GM23338 (cell line): ENCODE results near the gene RNGTT. TPM values are rescaled to one million over a fixed set of nuclear protein-coding genes. Genes with fewer than 3 reads are reported as not detected.

Experiments used
- ATAC-seq: fragments of 200-7000 bp; cut with Tn5 transposase; 3 replicates; pipeline ENCODE4 v1.9.1; 2020
- DNase-seq: peaks from one replicate; pipeline ENCODE4 v3.0.0-alpha.2; 2015; ENCODE audit warnings: low spot score
- H2AFZ ChIP-seq: fragments of 200-600 bp; sonication (generic); 2 replicates; pipeline ENCODE4 v1.8.0; 2016; ENCODE audit warnings: antibody characterized with exemption, mild to moderate bottlenecking, moderate library complexity
- H3F3A ChIP-seq: fragments of 200-600 bp; sonication (generic); replicated peaks from 2 replicates; pipeline ENCODE4 v1.8.0; 2017; ENCODE audit warnings: antibody characterized with exemption, mixed run types, low read depth
- H3K27ac ChIP-seq: fragments of 200-600 bp; sonication (generic); 2 replicates; pipeline ENCODE4 v1.6.1; 2016; ENCODE audit warnings: low read depth
- H3K27me3 ChIP-seq: fragments of 200-600 bp; sonication (generic); 2 replicates; pipeline ENCODE4 v1.8.0; 2016; ENCODE audit warnings: mild to moderate bottlenecking, mixed run types, moderate library complexity; ENCODE audit not compliant: insufficient read depth
- H3K36me3 ChIP-seq: fragments of 200-600 bp; sonication (generic); 2 replicates; pipeline ENCODE4 v1.8.0; 2016; ENCODE audit warnings: mild to moderate bottlenecking; ENCODE audit not compliant: insufficient read depth
- H3K4me1 ChIP-seq: fragments of 200-600 bp; sonication (generic); 2 replicates; pipeline ENCODE4 v1.8.0; 2016; ENCODE audit warnings: mild to moderate bottlenecking, moderate library complexity; ENCODE audit not compliant: insufficient read depth
- H3K4me2 ChIP-seq: fragments of 200-600 bp; sonication (generic); 2 replicates; pipeline ENCODE4 v1.7.1; 2017; ENCODE audit warnings: mixed run types
- H3K4me3 ChIP-seq: fragments of 200-600 bp; sonication (generic); 2 replicates; pipeline ENCODE4 v1.6.1; 2016; ENCODE audit warnings: mixed run types
- H3K79me2 ChIP-seq: fragments of 200-600 bp; sonication (generic); replicated peaks from 2 replicates; pipeline ENCODE4 v1.8.0; 2017; ENCODE audit warnings: mild to moderate bottlenecking; ENCODE audit not compliant: insufficient read depth
- H3K9me2 ChIP-seq: fragments of 200-600 bp; sonication (generic); 2 replicates; pipeline ENCODE4 v1.8.0; 2017; ENCODE audit not compliant: insufficient read depth
- H4K20me1 ChIP-seq: fragments of 200-600 bp; sonication (generic); replicated peaks from 2 replicates; pipeline ENCODE4 v1.8.0; 2017; ENCODE audit warnings: mild to moderate bottlenecking; ENCODE audit not compliant: insufficient read depth
- H3K27ac Mint-ChIP-seq: 2 replicates; pipeline ENCODE4 v1.8.0; 2020; ENCODE audit warnings: inconsistent platforms, mild to moderate bottlenecking, moderate library complexity, mixed read lengths
- H3K27me3 Mint-ChIP-seq: 3 replicates; pipeline ENCODE4 v1.8.0; 2022; ENCODE audit warnings: low read depth, mild to moderate bottlenecking, moderate library complexity, mixed read lengths, inconsistent platforms; ENCODE audit not compliant: insufficient read depth, poor library complexity
- H3K36me3 Mint-ChIP-seq: 3 replicates; pipeline ENCODE4 v1.8.0; 2021; ENCODE audit warnings: low read depth, mild to moderate bottlenecking, inconsistent platforms, moderate library complexity, mixed read lengths
- H3K4me1 Mint-ChIP-seq: 3 replicates; pipeline ENCODE4 v1.8.0; 2020; ENCODE audit warnings: mild to moderate bottlenecking, inconsistent platforms, mixed read lengths
- H3K4me3 Mint-ChIP-seq: 3 replicates; pipeline ENCODE4 v1.8.0; 2021; ENCODE audit warnings: moderate library complexity, mild to moderate bottlenecking, inconsistent platforms, mixed read lengths
- H3K9me3 Mint-ChIP-seq: 3 replicates; pipeline ENCODE4 v1.8.0; 2020; ENCODE audit warnings: moderate library complexity, mild to moderate bottlenecking, inconsistent platforms, mixed read lengths
- EZH2 ChIP-seq: fragments of 200-600 bp; sonication (generic); IDR thresholded peaks from one replicate; pipeline ENCODE4 v1.8.0; 2017; ENCODE audit warnings: antibody characterized with exemption, mild to moderate bottlenecking, low read depth; ENCODE audit not compliant: unreplicated experiment
- ZNF114 ChIP-seq: fragments of 250-450 bp; sonication (Bioruptor Pico); IDR thresholded peaks from 2 replicates; pipeline ENCODE4 v1.5.0; 2020; ENCODE audit warnings: mild to moderate bottlenecking, moderate library complexity
- polyA plus RNA-seq: library from polyadenylated mRNA; unstranded; fragments of >200 nt; fragmentation: Nextera tagmentation; extraction: Ambion mirVana; gene quantifications from 2 replicates; pipeline ENCODE4 v1.2.1, GENCODE V29; 2016
- total RNA-seq: library from RNA; depleted of rRNA; stranded (reverse); fragments of >200 nt; shearing (Covaris generic); gene quantifications from 2 replicates; pipeline ENCODE4 v1.2.3, GENCODE V29; 2014
- TF ChIP-seq, protein P1 (sequence below), 2 experiments: fragments of 200-600 bp in 1 of 2; sonication (generic) in 1 of 2; conservative IDR thresholded peaks; 2 replicates each; pipeline versions ENCODE4 v1.5.1 to v1.6.1; 2016 to 2017; ENCODE audit warnings: antibody characterized with exemption in 2 of 2, low read depth in 2 of 2, mild to moderate bottlenecking in 2 of 2, moderate library complexity in 1 of 2
- TF ChIP-seq, protein P2 (sequence below): fragments of 250-450 bp; sonication (Bioruptor Pico); IDR thresholded peaks from 2 replicates; pipeline ENCODE4 v1.5.0; 2020; ENCODE audit warnings: mild to moderate bottlenecking, moderate library complexity

RNGTT gene
- total and polyA plus RNA-seq, 2 experiments from 2014 or later = 11.2 to 29.2 TPM

DNA sequence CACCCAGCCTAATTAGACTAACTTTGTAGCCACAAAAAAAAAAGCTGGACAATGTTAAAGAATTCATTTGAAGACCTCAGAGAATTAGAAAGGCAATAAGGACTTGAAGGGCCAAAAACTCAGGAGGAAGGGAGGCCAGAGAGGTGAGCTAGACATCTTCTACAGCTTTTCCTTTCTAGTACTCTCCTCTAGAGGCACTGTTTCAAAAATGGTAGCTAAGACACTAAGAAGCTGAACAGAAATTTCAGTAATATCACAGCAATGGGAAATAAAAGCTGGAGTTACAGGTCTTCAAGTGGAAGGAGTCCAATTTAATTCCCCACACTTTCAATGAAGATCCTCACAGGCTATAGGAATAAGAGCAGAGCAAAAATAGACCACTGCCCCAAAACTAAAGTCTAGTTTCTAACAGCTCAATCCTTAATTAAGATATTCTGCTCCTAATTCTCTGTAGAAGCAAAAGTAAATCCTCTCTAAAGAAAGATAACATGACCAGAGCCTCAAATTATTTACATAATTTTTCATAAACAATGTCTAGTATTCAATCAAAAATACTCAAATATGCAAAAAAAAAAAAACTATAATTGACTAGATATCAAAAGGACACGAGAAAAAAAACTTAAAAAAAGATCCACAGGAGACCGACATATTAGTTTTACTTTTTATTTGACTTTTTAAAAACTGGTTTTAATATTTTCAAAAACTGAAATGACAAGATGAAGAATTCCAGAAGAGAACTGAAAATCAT lies 63.7 kb downstream of the RNGTT start:
- Mint-ChIP-seq H3K27me3 (peaks cover 4% of the 10 kb centered on the region), H3K27ac (no peak overlapping the region), H3K4me1 (peaks cover 2% of the 10 kb centered on the region; the same call in 1 of the 3 replicates), H3K4me3 (no peak overlapping the region), H3K9me3 (no peaks in the 10 kb centered on the region), H3K36me3 (peaks cover 10% of the 10 kb centered on the region; the same call in 2 of the 3 replicates)
- no peaks in the 10 kb centered on the region for H3F3A ChIP-seq
- no peak overlapping the region for H3K27ac ChIP-seq
- H2AFZ ChIP-seq = no peak overlapping the region
- H3K36me3 ChIP-seq = no peaks in the 10 kb centered on the region
- no peaks in the 10 kb centered on the region for H3K27me3 ChIP-seq
- no peaks in the 10 kb centered on the region for H3K9me2 ChIP-seq
- ATAC-seq (peak; percentile 43; the same call in 2 of the 3 replicates), DNase-seq (peak; percentile 62)
- H3K4me3 ChIP-seq = no peak overlapping the region
- H3K4me1 ChIP-seq = peaks cover 19% of the 10 kb centered on the region; the same call in 1 of the 2 replicates
- no peaks in the 10 kb centered on the region for H4K20me1 ChIP-seq
- TF ChIP-seq EZH2 (no peak), ZNF114 (CRISPR knock-in tag) (no peak)
- TF ChIP-seq, protein P1, sequence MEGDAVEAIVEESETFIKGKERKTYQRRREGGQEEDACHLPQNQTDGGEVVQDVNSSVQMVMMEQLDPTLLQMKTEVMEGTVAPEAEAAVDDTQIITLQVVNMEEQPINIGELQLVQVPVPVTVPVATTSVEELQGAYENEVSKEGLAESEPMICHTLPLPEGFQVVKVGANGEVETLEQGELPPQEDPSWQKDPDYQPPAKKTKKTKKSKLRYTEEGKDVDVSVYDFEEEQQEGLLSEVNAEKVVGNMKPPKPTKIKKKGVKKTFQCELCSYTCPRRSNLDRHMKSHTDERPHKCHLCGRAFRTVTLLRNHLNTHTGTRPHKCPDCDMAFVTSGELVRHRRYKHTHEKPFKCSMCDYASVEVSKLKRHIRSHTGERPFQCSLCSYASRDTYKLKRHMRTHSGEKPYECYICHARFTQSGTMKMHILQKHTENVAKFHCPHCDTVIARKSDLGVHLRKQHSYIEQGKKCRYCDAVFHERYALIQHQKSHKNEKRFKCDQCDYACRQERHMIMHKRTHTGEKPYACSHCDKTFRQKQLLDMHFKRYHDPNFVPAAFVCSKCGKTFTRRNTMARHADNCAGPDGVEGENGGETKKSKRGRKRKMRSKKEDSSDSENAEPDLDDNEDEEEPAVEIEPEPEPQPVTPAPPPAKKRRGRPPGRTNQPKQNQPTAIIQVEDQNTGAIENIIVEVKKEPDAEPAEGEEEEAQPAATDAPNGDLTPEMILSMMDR (conservative IDR thresholded peaks at IDR 0.05; ENCODE audit: low read depth in 2 of 2) = peak; percentile 34 to 63; a peak in 3 of 4 replicates
- TF ChIP-seq, protein P2, sequence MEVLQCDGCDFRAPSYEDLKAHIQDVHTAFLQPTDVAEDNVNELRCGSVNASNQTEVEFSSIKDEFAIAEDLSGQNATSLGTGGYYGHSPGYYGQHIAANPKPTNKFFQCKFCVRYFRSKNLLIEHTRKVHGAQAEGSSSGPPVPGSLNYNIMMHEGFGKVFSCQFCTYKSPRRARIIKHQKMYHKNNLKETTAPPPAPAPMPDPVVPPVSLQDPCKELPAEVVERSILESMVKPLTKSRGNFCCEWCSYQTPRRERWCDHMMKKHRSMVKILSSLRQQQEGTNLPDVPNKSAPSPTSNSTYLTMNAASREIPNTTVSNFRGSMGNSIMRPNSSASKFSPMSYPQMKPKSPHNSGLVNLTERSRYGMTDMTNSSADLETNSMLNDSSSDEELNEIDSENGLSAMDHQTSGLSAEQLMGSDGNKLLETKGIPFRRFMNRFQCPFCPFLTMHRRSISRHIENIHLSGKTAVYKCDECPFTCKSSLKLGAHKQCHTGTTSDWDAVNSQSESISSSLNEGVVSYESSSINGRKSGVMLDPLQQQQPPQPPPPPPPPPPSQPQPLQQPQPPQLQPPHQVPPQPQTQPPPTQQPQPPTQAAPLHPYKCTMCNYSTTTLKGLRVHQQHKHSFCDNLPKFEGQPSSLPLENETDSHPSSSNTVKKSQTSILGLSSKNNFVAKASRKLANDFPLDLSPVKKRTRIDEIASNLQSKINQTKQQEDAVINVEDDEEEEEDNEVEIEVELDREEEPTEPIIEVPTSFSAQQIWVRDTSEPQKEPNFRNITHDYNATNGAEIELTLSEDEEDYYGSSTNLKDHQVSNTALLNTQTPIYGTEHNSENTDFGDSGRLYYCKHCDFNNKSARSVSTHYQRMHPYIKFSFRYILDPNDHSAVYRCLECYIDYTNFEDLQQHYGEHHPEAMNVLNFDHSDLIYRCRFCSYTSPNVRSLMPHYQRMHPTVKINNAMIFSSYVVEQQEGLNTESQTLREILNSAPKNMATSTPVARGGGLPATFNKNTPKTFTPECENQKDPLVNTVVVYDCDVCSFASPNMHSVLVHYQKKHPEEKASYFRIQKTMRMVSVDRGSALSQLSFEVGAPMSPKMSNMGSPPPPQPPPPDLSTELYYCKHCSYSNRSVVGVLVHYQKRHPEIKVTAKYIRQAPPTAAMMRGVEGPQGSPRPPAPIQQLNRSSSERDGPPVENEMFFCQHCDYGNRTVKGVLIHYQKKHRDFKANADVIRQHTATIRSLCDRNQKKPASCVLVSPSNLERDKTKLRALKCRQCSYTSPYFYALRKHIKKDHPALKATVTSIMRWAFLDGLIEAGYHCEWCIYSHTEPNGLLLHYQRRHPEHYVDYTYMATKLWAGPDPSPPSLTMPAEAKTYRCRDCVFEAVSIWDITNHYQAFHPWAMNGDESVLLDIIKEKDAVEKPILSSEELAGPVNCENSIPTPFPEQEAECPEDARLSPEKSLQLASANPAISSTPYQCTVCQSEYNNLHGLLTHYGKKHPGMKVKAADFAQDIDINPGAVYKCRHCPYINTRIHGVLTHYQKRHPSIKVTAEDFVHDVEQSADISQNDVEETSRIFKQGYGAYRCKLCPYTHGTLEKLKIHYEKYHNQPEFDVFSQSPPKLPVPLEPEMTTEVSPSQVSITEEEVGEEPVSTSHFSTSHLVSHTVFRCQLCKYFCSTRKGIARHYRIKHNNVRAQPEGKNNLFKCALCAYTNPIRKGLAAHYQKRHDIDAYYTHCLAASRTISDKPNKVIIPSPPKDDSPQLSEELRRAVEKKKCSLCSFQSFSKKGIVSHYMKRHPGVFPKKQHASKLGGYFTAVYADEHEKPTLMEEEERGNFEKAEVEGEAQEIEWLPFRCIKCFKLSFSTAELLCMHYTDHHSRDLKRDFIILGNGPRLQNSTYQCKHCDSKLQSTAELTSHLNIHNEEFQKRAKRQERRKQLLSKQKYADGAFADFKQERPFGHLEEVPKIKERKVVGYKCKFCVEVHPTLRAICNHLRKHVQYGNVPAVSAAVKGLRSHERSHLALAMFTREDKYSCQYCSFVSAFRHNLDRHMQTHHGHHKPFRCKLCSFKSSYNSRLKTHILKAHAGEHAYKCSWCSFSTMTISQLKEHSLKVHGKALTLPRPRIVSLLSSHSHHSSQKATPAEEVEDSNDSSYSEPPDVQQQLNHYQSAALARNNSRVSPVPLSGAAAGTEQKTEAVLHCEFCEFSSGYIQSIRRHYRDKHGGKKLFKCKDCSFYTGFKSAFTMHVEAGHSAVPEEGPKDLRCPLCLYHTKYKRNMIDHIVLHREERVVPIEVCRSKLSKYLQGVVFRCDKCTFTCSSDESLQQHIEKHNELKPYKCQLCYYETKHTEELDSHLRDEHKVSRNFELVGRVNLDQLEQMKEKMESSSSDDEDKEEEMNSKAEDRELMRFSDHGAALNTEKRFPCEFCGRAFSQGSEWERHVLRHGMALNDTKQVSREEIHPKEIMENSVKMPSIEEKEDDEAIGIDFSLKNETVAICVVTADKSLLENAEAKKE (CRISPR knock-in tag) = no peak
- no peaks in the 10 kb centered on the region for H3K79me2 ChIP-seq
- H3K4me2 ChIP-seq = no peak overlapping the region
